ENCODE data around the gene RSRC2.
"Not testable (repeated sequence)": the region's sequence is repeated elsewhere in the genome, so short reads cannot be mapped to it uniquely, and the experiment has no call there.

RSRC2 gene

DNA sequence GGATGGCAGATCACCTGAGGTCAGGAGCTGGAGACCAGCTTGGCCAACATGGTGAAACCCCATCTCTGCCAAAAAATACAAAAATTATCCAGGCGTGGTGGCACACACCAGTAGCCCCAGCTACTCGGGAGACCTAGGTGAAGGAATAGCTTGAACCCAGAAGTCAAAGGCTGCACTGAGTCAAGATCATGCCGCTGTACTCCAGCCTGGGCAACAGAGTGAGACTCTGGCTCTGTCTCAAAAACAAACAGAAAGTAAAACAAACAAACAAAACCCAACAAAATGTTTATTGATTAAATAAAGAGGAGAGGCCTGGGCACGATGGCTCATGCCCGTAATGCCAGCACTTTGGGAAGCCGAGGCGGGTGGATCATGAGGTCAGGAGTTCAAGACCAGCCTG lies 31.5 kb downstream of the RSRC2 start:
- in situ Hi-C loops (cut with HindIII; ENCODE audit: low pct_ligation_motif_present, low pct_unique_long_range_greater_than_20kb, low sequenced_read_pairs): no loop called here
- DNase-seq: no peak

DNA sequence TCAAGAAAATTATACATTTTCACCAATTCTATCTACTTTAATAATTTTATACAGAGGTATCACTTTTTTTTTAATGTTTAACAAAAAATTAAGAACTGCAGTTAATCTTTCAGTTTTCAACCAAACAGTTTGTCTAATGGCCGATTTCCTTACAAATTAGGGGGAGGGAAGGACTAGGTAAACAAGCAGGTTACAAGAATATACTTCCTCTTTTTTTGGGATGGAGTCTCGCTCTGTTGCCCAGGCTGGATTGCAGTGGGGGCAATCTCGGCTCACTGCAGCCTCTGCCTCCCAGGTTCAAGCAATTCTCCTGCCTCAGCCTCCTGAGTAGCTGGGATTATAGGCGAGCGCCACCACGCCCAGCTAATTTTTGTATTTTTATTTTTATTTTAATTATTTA lies 33.5 kb downstream of the RSRC2 start:
- in situ Hi-C loops (cut with HindIII; ENCODE audit: low pct_ligation_motif_present, low pct_unique_long_range_greater_than_20kb, low sequenced_read_pairs); DNase-seq: not testable (repeated sequence)

DNA sequence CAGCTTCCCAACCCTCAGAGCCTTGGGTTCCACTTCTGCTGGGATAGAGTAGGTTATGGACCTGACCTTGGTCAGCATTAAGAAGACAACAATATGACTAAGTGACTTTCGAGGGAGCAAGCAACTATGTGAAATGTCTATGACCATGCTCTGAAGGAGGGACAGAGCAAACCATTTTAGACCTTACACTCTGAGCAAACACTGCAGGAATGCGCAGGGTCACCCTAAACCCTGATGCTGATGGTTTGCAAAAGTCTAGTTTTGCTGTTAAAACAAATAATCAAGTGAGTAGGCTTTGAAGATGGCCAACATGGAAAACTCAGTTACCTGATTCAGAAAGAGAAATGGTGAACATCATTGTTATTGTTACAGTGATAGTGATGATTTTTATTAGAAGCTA lies 34.7 kb downstream of the RSRC2 start:
- DNase-seq: no peak
- in situ Hi-C loops (cut with HindIII; ENCODE audit: low pct_ligation_motif_present, low pct_unique_long_range_greater_than_20kb, low sequenced_read_pairs): no loop called here

DNA sequence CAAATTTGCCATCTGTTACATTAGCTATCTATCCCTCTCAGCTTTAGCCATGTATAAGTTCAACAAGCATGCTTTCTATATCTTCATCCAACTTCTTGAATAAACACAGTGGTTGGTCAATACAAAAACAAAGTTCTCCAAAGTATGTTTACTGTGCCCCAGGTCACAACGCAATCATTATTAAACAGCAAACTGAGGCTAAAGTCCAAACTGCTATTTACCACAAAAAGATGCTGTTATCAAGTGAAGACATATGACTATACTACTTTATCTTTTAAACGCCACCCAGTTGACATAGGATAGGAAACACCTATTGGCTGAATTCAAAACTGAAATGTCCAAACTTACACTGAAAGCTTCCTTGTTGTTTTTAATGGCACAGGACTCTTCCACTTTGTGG lies 37.7 kb downstream of the RSRC2 start:
- DNase-seq: no peak
- in situ Hi-C loops (cut with HindIII; ENCODE audit: low pct_ligation_motif_present, low pct_unique_long_range_greater_than_20kb, low sequenced_read_pairs): no loop called here

DNA sequence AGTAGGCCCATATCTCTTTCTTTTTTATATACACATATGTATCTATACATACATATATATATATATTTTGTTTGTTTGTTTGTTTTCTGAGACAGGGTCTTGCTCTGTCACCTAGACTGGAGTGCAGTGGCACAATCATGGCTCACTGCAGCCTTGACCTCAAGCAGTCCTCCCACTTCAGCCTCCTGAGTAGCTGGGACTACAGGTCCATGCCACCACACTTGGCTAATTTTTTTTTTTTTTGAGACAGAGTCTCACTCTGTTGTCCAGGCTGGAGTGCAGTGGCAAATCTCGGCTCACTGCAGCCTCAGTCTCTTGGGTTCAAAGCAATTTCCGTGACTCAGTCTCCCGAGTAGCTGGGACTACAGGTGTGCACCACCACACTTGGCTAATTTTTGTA lies 38.9 kb downstream of the RSRC2 start:
- in situ Hi-C loops (cut with HindIII; ENCODE audit: low pct_ligation_motif_present, low pct_unique_long_range_greater_than_20kb, low sequenced_read_pairs): not testable (repeated sequence)

DNA sequence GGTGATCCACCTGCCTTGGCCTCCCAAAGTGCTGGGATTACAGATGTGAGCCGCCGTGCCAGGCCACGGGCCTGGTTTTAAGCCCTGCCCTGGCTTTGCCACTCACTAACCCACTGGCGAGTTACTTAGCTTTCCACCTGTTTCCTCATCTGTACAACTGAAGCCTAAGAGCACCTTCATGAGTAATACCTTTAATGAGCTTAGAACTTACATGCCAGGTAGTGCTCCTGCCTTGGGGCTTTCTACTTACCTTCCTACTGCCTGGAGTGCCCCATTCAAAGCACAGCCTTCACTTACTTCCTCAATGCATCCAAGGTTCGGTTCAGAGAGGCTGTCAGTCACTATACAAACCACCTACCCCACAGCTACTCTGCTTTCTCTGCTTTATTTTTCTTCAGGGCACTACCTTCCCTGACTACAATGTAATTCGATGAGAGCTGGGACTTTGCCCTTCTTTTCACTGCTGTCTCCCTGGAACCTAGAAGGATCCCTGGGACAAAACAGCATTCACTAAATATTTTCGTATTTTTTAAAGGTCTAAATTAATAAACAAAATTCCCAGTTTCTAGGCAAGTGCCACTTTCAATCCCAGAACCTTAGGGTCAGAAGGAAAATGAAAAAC lies 39.8 kb downstream of the RSRC2 start:
- no peak for DNase-seq
- in situ Hi-C loops (cut with HindIII; ENCODE audit: low pct_ligation_motif_present, low pct_unique_long_range_greater_than_20kb, low sequenced_read_pairs): no loop called here

More for the DNA sequence above, 38.9 kb downstream of the RSRC2 start:
- DNase-seq: not testable (repeated sequence)

DNA sequence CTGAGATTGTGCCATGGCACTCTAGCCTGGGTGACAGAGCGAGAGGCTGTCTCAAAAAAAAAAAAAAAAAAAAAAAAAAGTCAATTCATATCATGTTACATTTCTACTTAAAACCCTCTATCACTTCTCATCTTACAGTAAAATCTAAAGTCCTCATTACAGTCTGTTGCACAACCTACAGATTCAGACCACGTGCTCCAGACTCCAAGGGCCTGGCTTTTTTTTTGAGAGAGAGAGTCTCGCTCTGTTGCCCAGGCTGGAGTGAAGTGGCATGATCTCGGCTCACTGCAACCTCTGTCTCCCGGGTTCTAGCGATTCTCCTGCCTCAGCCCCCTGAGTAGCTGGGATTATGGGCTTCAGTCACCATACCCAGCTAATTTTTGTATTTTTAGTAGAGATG lies 40.4 kb downstream of the RSRC2 start:
- in situ Hi-C loops (cut with HindIII; ENCODE audit: low pct_ligation_motif_present, low pct_unique_long_range_greater_than_20kb, low sequenced_read_pairs); DNase-seq: not testable (repeated sequence)

DNA sequence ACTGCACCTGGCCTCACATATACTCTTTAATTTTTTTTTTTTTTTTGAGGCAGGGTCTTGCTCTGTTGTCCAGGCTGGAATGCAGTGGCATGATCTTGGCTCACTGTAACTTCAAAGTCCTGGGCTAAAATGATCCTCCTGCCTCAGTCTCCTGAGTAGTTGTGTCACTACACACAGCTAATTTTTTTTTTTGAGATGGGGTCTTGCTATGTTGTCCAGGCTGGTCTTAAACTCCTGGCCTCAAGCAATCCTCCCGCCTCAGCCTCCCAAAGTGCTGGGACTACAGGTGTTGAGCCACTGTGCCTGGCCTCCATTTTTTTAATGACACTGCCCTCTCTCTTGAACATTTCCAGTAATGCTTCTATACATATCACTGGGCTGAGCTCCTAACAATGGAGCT lies 42.4 kb downstream of the RSRC2 start:
- DNase-seq; in situ Hi-C loops (cut with HindIII; ENCODE audit: low pct_ligation_motif_present, low pct_unique_long_range_greater_than_20kb, low sequenced_read_pairs): not testable (repeated sequence)

DNA sequence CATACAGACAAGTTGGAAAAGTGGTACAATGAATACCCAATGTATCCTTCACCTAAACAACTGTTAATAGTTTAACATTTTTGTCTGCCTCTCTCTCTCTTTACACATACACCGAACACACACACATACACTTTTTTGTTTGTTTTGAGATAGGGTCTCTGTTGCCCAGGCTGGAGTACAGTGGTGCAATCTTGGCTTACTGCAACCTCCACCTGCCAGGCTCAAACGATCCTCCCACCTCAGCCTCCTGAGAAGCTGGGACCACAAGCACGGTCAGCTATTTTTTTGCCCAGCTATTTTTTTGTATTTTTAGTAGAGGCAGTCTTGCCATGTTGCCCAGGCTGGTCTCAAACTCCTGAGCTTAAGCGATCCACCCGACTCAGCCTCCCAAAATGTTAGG lies 42.8 kb downstream of the RSRC2 start:
- DNase-seq: no peak
- in situ Hi-C loops (cut with HindIII; ENCODE audit: low pct_ligation_motif_present, low pct_unique_long_range_greater_than_20kb, low sequenced_read_pairs): no loop called here

DNA sequence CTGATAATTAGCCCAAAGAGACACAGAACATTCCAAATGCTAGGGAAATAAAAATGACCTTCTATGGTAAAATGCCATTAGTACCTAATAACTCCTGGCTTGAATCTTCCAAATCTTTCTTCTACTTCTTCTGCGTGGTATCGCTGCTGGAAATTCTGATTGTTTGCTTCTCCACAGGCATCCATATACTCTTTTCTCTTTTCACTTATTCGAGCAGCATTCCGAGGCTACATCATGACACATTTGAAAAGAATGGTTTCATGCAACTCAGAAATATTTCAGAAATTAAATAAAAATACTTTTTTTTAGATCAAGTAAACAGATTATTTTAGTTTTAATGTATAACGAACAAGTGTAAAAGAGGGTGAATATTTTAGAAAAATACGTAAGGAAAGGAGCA lies 44.9 kb downstream of the RSRC2 start:
- in situ Hi-C loops (cut with HindIII; ENCODE audit: low pct_ligation_motif_present, low pct_unique_long_range_greater_than_20kb, low sequenced_read_pairs): no loop called here

DNA sequence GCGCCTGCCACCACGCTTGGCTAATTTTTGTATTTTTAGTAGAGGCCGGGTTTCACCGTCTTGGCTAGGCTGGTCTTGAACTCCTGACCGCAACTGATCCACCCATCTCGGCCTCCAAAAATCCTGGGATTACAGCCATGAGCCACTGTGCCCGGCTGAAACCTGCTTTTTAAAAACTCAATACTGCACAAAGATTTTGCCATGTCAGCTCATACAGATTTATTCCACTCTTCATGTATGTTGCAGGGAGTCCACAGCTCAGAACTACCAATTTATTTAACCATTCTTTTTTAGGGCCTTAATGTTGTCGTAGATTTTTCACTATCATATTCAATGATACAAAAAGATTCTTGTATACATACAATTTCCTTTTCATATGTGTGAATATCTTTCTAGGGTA lies 46.0 kb downstream of the RSRC2 start:
- in situ Hi-C loops (cut with HindIII; ENCODE audit: low pct_ligation_motif_present, low pct_unique_long_range_greater_than_20kb, low sequenced_read_pairs): no loop called here
- no peak for DNase-seq

More for the DNA sequence above, 44.9 kb downstream of the RSRC2 start:
- no peak for DNase-seq

DNA sequence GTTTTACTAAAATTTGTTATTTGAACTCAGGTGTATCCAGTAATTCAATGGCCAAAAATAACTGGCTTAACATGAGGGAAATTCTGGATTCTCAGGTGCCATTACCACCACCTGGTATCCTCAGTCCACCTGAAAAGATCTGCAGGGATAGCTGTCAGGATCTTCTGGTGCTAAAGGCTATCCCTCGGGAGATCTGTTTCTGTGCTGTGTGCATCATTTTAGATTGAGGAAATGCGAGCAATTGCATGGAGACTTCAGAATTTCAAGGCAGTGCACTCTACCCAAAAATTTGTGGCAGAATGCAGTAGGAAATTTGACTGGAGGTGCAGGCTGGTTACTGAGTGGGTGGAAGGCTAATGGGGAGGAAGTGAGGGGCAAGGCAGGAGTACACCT lies 52.4 kb downstream of the RSRC2 start:
- no peak for DNase-seq
- in situ Hi-C loops (cut with HindIII; ENCODE audit: low pct_ligation_motif_present, low pct_unique_long_range_greater_than_20kb, low sequenced_read_pairs): no loop called here

DNA sequence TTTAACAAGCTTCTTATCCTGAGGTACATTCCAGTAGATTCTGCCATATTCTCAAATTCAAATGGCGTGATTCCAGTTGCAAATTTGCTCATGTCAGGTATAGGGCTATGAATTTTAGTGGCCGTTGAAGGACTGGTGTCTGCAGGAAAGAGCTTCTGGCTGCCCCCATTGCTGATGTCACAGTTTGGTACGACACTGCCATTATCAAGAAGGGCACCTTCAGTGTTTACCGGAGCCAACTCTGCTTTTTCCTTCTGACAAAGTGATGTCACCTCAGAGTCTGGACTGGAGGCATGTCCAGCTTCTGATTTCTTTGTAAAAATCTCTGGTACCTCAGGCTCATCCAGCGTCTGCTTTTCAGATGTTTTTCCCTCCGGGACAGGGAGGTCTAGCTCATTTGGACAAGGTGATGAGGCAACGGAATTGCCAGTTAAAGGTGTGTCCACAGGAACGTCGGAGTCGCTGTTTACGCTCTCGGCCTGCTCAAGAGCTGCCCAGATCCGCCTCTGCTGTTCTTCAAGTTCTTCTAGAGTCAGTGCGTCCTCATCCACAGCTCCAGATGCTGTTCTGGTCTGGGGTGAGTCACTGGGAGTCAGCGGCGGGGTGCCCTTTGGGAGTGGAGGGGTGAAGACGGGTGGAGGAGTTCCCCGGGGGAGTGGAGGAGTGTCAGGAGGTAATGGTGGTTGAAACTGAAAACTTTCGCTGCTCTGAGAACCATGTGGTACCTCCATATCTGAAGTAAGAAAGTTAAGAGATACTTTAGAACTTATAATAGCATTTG lies 53.0 kb downstream of the RSRC2 start:
- DNase-seq: no peak
- in situ Hi-C loops (cut with HindIII; ENCODE audit: low pct_ligation_motif_present, low pct_unique_long_range_greater_than_20kb, low sequenced_read_pairs): no loop called here

DNA sequence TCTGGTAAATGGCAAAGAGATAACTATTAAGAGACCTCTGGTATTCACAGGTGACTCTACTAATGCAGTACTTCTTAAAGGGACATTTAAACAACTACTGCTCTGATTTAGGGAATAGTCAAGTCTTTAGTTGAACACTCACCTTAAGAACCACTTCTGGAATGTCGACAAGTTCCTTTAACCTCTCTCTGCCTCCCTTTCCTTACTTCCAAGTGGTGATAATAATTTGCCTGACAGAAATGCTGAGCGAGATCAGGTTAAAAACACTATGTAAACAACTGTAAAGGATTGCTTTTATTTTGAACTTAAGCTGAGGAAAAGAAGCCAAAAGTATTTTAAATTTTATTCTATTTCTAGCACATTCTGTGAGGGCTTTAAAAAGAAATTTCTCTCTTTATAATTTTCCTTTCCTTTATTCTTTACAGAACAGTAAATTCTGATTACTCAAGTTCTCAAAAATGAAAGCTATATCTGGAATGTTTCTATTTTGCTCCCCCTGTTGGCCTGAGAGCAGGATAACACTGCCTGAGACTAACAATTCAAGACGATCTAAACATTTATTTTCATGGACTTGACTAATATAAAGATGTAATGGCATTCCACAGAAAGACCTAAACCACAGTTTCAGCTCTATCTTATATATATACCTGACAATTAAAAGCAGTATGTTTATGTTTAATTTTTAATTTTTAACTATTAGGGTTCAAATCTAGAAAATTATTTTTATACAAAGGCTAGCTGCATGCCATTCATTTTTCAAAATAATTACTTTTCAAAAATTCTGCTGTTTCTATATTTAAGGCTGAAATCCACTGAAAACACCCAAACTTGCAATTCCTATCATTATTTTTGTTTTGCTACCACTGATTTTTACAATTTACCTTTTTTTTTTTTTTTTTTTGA lies 55.2 kb downstream of the RSRC2 start:
- in situ Hi-C loops (cut with HindIII; ENCODE audit: low pct_ligation_motif_present, low pct_unique_long_range_greater_than_20kb, low sequenced_read_pairs): no loop called here
- peak; percentile 87 for DNase-seq

DNA sequence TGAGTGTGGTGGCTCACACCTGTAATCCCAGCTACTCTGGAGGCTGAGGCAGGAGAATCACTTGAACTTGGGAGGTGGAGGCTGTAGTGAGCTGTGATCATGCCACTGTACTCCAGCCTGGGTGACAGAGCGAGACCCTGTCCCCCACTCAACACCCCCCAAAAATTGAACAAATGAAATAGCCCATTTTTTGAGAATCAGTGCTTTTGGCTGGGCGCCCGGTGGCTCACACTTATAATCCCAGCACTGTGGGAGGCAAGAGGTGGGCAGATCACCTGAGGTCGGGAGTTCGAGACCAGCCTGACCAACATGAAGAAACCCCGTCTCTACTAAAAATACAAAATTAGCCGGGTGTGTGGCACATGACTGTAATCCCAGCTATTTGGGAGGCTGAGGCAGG lies 56.2 kb downstream of the RSRC2 start:
- DNase-seq; in situ Hi-C loops (cut with HindIII; ENCODE audit: low pct_ligation_motif_present, low pct_unique_long_range_greater_than_20kb, low sequenced_read_pairs): not testable (repeated sequence)

DNA sequence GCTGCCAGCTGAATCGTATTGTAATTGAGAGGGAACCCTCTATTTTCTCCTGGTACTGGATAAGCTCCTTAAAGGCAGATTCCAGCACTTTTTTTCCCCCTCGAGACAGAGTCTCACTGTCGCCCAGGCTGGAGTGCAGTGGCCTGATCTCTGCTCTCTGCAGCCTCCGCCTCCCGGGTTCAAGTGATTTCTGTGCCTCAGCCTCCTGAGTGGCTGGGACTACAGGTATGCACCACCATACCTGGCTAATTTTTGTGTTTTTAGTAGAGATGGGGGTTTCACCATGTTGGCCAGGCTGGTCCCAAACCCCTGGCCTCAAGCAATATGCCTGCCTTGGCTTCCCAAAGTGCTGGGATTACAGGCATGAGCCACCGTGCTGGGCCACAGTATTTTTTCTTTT lies 56.9 kb downstream of the RSRC2 start:
- DNase-seq; in situ Hi-C loops (cut with HindIII; ENCODE audit: low pct_ligation_motif_present, low pct_unique_long_range_greater_than_20kb, low sequenced_read_pairs): not testable (repeated sequence)

DNA sequence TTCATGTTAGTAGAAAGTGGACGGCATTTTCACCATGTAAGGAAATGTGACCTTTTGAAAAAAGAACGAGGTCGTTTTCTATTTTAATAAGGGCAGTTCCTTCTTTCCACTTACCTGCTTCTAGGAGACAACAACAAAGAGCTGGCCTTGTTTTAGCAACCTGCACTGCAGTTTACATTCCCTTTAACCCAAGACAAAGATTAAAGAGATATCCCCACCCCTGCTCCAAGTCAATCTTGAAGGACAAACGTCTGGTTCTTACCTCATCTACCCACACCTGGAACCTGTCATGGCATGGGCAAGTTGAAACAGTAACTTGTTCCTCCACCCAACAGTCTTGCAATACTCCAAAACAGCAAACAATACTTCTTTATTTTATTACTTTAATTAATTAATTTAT lies 58.8 kb downstream of the RSRC2 start:
- no peak for DNase-seq
- in situ Hi-C loops (cut with HindIII; ENCODE audit: low pct_ligation_motif_present, low pct_unique_long_range_greater_than_20kb, low sequenced_read_pairs): no loop called here

DNA sequence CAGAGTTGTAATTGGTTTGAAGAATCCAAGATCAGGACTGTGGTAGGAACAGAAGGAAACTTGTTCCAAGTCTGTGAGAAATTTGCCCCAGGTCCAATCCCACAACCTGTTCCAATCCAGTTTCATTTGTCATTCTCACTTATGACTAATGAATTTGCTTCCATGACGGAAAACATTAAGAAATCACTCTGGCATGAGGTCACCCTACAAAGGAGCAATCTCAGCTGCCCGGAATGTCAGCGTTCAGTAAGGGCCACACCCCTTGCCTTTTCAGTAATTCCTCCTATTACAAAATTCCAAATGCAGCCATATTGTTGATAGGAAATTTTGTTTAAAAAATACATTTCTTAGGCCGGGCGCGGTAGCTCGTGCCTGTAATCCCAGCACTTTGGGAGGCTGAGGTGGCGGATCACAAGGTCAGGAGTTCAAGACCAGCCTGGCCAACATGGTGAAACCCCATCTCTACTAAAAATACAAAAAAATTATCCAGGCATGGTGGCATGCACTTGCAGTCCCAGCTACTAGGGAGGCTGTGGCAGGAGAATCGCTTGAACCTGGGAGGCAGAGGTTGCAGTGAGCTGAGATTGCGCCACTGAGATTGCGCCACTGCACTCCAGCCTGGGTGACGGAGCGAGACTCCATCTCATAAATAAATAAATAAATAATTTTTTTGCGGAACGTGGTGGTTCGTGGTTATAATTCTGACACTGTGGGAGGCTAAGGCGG lies 62.3 kb downstream of the RSRC2 start:
- in situ Hi-C loops (cut with HindIII; ENCODE audit: low pct_ligation_motif_present, low pct_unique_long_range_greater_than_20kb, low sequenced_read_pairs): not testable (repeated sequence)
- peak; percentile 89 for DNase-seq

DNA sequence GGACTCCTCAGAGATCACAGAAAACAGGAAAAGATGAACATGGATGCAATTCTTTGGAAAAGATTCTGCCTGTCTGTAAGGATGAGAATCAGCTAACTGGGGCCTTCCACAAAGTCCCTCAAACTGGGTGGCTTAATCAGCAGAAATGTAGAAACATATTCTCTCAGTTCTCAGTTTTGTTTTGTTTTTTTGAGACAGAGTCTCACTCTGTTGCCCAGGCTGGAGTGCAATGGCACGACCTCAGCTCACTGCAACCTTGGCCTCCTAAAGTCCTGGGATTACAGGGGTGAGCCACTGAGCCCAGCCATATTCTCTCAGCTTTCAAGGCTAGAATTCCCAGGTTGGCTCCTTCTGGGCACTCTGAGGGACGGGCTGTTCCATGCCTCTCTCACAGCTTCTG lies 66.1 kb downstream of the RSRC2 start:
- in situ Hi-C loops (cut with HindIII; ENCODE audit: low pct_ligation_motif_present, low pct_unique_long_range_greater_than_20kb, low sequenced_read_pairs): no loop called here
- no peak for DNase-seq

Data from ACHN (cell line).